K562 (cell line): Measurements from ENCODE around the gene SLC25A11. TPM values are rescaled to one million over a fixed set of nuclear protein-coding genes. Genes with fewer than 3 reads are reported as not detected.

Source experiments
- DACH1 ChIP-seq: fragments of 450-650 bp; IDR thresholded peaks from 2 replicates; pipeline ENCODE4 v1.6.1; 2018; ENCODE audit not compliant: partially characterized antibody
- E2F1 ChIP-seq: sonication (generic); formaldehyde crosslinking; IDR thresholded peaks from 2 replicates; pipeline ENCODE4 v1.8.1; 2023; ENCODE audit warnings: mild to moderate bottlenecking, missing genetic modification reagents, moderate library complexity
- ELF4 ChIP-seq: fragments of 450-650 bp; formaldehyde crosslinking; IDR thresholded peaks from 2 replicates; pipeline ENCODE4 v1.4.0; 2022; ENCODE audit warnings: missing genetic modification characterization
- EP300 ChIP-seq: IDR thresholded peaks from 2 replicates; pipeline ENCODE4 v1.6.1; 2012; ENCODE audit warnings: low read length, improper control_type of control experiment
- EP400 ChIP-seq: fragments of 450-650 bp; IDR thresholded peaks from 2 replicates; pipeline ENCODE4 v1.6.1; 2017; ENCODE audit warnings: antibody characterized with exemption, mild to moderate bottlenecking, moderate library complexity
- ETV5 ChIP-seq: sonication (generic); formaldehyde crosslinking; IDR thresholded peaks from 2 replicates; pipeline ENCODE4 v1.4.0; 2020; ENCODE audit warnings: low read depth, mild to moderate bottlenecking, missing genetic modification reagents
- HDAC8 ChIP-seq: fragments of 450-650 bp; IDR thresholded peaks from 2 replicates; pipeline ENCODE4 v1.6.1; 2016; ENCODE audit warnings: mild to moderate bottlenecking, missing genetic modification characterization, moderate library complexity, missing compliant biosample characterization
- HMG20B ChIP-seq: fragments of 250-450 bp; sonication (Bioruptor Pico); IDR thresholded peaks from 2 replicates; pipeline ENCODE4 v1.5.0; 2021; ENCODE audit warnings: mild to moderate bottlenecking
- IRF2 ChIP-seq: sonication (generic); formaldehyde crosslinking; IDR thresholded peaks from 2 replicates; pipeline ENCODE4 v1.8.1; 2022; ENCODE audit warnings: mild to moderate bottlenecking, missing genetic modification reagents
- MAX ChIP-seq: sonication (generic); formaldehyde crosslinking; IDR thresholded peaks from 2 replicates; pipeline ENCODE4 v1.9.0; 2022; ENCODE audit warnings: mild to moderate bottlenecking, missing genetic modification reagents
- NFIC ChIP-seq: fragments of 450-650 bp; IDR thresholded peaks from 2 replicates; pipeline ENCODE4 v1.6.1; 2017; ENCODE audit warnings: mild to moderate bottlenecking, inconsistent platforms
- NR3C1 ChIP-seq: sonication (generic); formaldehyde crosslinking; IDR thresholded peaks from 2 replicates; pipeline ENCODE4 v1.8.1; 2022; ENCODE audit warnings: missing genetic modification reagents
- RBM25 ChIP-seq: fragments of 200-400 bp; formaldehyde crosslinking; IDR thresholded peaks from 2 replicates; pipeline ENCODE4 v1.6.1; 2018; ENCODE audit warnings: low read length, low read depth, moderate library complexity; ENCODE audit not compliant: severe bottlenecking
- TFAM ChIP-seq: fragments of 250-450 bp; sonication (Bioruptor Pico); conservative IDR thresholded peaks from 2 replicates; pipeline ENCODE4 v1.5.0; 2021; ENCODE audit warnings: mild to moderate bottlenecking, moderate library complexity
- TFE3 ChIP-seq: fragments of 450-650 bp; formaldehyde crosslinking; IDR thresholded peaks from 2 replicates; pipeline ENCODE4 v1.4.0; 2020; ENCODE audit warnings: mild to moderate bottlenecking, mixed read lengths
- U2AF1 ChIP-seq: fragments of 200-400 bp; formaldehyde crosslinking; optimal IDR thresholded peaks from 2 replicates; pipeline ENCODE3; 2017; ENCODE audit warnings: mild to moderate bottlenecking, low read depth, low read length, moderate library complexity
- UBTF ChIP-seq, 2 experiments: IDR thresholded peaks; 2 replicates each; pipeline ENCODE4 v1.6.1; 2012; ENCODE audit warnings: improper control_type of control experiment in 2 of 2, low read depth in 2 of 2, low read length in 2 of 2, borderline replicate concordance in 1 of 2
- USF2 ChIP-seq: sonication (generic); formaldehyde crosslinking; IDR thresholded peaks from 2 replicates; pipeline ENCODE4 v1.5.0; 2020; ENCODE audit warnings: missing genetic modification reagents
- XRCC5 ChIP-seq: fragments of 200-400 bp; formaldehyde crosslinking; IDR thresholded peaks from 2 replicates; pipeline ENCODE4 v1.6.1; 2017; ENCODE audit warnings: low read depth, mild to moderate bottlenecking, low read length
- ZNF121 ChIP-seq: sonication (generic); formaldehyde crosslinking; conservative IDR thresholded peaks from 2 replicates; pipeline ENCODE4 v1.8.0; 2022; ENCODE audit warnings: missing genetic modification reagents
- ZNF143 ChIP-seq: sonication (generic); formaldehyde crosslinking; IDR thresholded peaks from 2 replicates; pipeline ENCODE4 v1.9.0; 2022; ENCODE audit warnings: mild to moderate bottlenecking, missing genetic modification reagents
- ZNF699 ChIP-seq: fragments of 250-450 bp; sonication (Bioruptor Pico); IDR thresholded peaks from 2 replicates; pipeline ENCODE4 v1.8.0; 2021; ENCODE audit warnings: mild to moderate bottlenecking, moderate library complexity; ENCODE audit not compliant: insufficient replicate concordance
- polyA plus RNA-seq, 8 experiments: library from polyadenylated mRNA; depleted of rRNA in 4 of 8; stranded (reverse) in 5 of 8; unstranded in 3 of 8; fragments of >200 nt; fragmentation: Nextera tagmentation in 2 of 8; fragmentation: Illumina TruSeq in 1 of 8; extraction: Ambion mirVana in 2 of 8; extraction: Trizol in 1 of 8; gene quantifications; 2 replicates each; pipeline versions ENCODE4 v1.2.1 to v1.2.3, GENCODE V29; 2011 to 2014; ENCODE audit warnings: inconsistent platforms in 1 of 8, missing spikeins in 1 of 8
- total RNA-seq, 7 experiments: library from RNA; depleted of rRNA in 6 of 7; stranded (reverse); fragments of >200 nt in 6 of 7; fragmentation: Illumina TruSeq in 2 of 7; extraction: Trizol in 2 of 7; gene quantifications; 2 replicates each; pipeline versions ENCODE4 v1.2.1 to v1.2.3, GENCODE V29; 2011 to 2021; ENCODE audit warnings: low replicate concordance in 1 of 7

The SLC25A11 gene
- total and polyA plus RNA-seq, 9 of the 15 experiments (the other 6 are each of a cell fraction or from before 2014, with no cell fraction given), result 3.1 to 56.7 (median 32.9) TPM

- TF ChIP-seq IRF2 (CRISPR knock-in tag) (no peak), U2AF1 (no peak), HMG20B (CRISPR knock-in tag) (no peak), MAX (CRISPR knock-in tag) (peak; percentile 52), RBM25 (peak; percentile 95), TFE3 (CRISPR knock-in tag) (no peak), ZNF699 (no peak), DACH1 (no peak), EP300 (0 out of 2 replicates have a peak, but pooled peaks have one; percentile 20), XRCC5 (no peak), ZNF143 (CRISPR knock-in tag) (peak; percentile 65; the same call in 1 of the 2 replicates), E2F1 (CRISPR knock-in tag) (peak; percentile 77; the same call in 1 of the 2 replicates), HDAC8 (tag) (0 out of 2 replicates have a peak, but pooled peaks have one; percentile 43), ZNF121 (CRISPR knock-in tag) (no peak), ETV5 (CRISPR knock-in tag) (peak; percentile 32; the same call in 1 of the 2 replicates), UBTF (IDR thresholded peaks at IDR 0.05; ENCODE audit: borderline replicate concordance in 1 of 2, low read depth in 2 of 2, low read length in 2 of 2) (no peak), NR3C1 (CRISPR knock-in tag) (no peak), USF2 (no peak), TFAM (CRISPR knock-in tag) (no peak), EP400 (peak; percentile 72), ELF4 (CRISPR knock-in tag) (0 out of 2 replicates have a peak, but pooled peaks have one; percentile 42), NFIC (no peak; the same call in 1 of the 2 replicates)
Observed at GRCh38 chr17:4939796-4940554, at the start of gene SLC25A11, which contains the start of gene RNF167 (continued).
